ENCODE data around the gene VTI1A. TPM values are rescaled to one million over a fixed set of nuclear protein-coding genes. Genes with fewer than 3 reads are reported as not detected.

VTI1A gene
- total RNA-seq, 1 donor from 2014 or later, result 29.7 TPM

DNA sequence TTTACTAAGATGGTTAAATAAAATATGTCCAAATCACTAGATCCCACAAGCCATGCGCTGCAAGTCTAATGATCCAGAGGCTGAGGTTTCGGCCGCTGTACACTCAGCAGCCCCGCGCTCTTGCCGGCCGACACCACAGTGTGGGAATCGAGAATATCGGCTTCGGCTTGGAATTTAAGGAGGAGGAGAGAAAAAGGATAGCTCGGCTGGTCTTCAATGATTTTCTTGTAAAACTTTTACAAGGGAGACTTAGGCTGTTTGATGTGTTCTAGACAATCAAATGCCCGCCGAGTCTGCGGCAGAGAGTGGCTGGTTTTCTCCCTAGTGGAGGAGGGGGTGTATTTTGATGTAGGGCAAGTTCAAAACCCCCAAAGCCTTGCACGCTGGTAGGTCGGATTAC lies 384.8 kb downstream of the VTI1A start:
- Histone ChIP-seq H3K36me3 (no peaks in the 10 kb centered on the region), H3K9me3 (no peaks in the 10 kb centered on the region), H3K4me1 (no peaks in the 10 kb centered on the region), H3K27ac (no peak overlapping the region), H3K4me3 (no peak overlapping the region), H3K27me3 (no peaks in the 10 kb centered on the region)
- DNase-seq, result no peak
- no peak for ATAC-seq
- TF ChIP-seq, protein P1, sequence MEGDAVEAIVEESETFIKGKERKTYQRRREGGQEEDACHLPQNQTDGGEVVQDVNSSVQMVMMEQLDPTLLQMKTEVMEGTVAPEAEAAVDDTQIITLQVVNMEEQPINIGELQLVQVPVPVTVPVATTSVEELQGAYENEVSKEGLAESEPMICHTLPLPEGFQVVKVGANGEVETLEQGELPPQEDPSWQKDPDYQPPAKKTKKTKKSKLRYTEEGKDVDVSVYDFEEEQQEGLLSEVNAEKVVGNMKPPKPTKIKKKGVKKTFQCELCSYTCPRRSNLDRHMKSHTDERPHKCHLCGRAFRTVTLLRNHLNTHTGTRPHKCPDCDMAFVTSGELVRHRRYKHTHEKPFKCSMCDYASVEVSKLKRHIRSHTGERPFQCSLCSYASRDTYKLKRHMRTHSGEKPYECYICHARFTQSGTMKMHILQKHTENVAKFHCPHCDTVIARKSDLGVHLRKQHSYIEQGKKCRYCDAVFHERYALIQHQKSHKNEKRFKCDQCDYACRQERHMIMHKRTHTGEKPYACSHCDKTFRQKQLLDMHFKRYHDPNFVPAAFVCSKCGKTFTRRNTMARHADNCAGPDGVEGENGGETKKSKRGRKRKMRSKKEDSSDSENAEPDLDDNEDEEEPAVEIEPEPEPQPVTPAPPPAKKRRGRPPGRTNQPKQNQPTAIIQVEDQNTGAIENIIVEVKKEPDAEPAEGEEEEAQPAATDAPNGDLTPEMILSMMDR (IDR thresholded peaks at IDR 0.05), result no peak
- intact Hi-C loops (cut with DNase I), result no loop called here

DNA sequence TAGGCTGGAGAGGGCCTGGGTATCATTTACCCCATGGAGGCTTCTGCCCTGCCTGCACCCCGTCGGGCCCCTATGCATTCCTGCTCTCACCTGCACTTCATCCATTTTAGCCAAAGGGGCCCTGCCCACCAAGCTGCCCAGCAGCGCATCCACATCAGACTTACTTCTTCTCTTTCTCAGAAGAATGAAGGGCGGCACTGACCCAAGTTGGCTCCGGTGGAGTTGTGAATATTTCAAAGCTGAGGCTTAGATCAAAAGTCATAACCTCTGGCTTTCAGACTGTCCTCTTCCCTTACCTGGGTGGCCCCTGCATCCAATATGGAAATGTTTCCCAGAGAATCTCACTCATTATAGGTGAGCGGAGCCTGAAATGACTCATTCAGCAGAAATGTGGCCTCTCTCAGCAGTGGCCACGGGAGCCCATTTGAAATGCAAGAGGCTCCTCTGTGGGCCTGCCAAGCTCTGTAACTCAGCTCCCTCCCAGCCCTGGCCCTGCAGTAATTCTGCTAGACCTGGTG lies 385.4 kb downstream of the VTI1A start:
- no peaks in the 10 kb centered on the region for H3K36me3 ChIP-seq
- H3K4me3 ChIP-seq, result no peak overlapping the region
- H3K27ac ChIP-seq, result no peak overlapping the region
- TF ChIP-seq, protein P1 (IDR thresholded peaks at IDR 0.05), result no peak
- H3K27me3 ChIP-seq, result no peaks in the 10 kb centered on the region
- ATAC-seq (no peak), DNase-seq (no peak)
- intact Hi-C loops (cut with DNase I), result no loop called here
- no peaks in the 10 kb centered on the region for H3K9me3 ChIP-seq
- H3K4me1 ChIP-seq, result no peaks in the 10 kb centered on the region

DNA sequence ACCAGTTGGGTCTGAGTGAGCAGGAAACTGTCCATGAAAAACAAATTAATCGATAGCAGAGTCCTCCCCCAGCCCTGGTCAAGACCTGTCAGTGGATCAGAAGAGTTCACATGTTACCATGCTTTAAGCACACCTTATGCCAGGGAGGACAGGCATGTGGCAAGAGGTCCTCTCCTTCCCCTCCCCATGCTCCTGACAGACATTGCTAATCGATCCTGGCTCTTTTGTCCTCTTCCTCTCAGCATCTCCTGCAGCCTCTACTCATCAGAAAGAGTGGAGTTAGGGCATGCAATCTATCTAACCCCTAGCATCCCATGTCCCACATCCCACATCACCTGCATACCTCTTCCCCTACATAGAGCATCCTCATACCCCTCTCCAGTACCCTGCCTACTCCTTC lies 385.9 kb downstream of the VTI1A start:
- no peak overlapping the region for H3K4me3 ChIP-seq
- ATAC-seq, result no peak
- DNase-seq, result no peak
- H3K36me3 ChIP-seq, result no peaks in the 10 kb centered on the region
- H3K27ac ChIP-seq, result no peak overlapping the region
- no peaks in the 10 kb centered on the region for H3K9me3 ChIP-seq
- no peaks in the 10 kb centered on the region for H3K4me1 ChIP-seq
- TF ChIP-seq, protein P1 (IDR thresholded peaks at IDR 0.05), result no peak
- H3K27me3 ChIP-seq, result no peaks in the 10 kb centered on the region
- intact Hi-C loops (cut with DNase I), result no loop called here

GRCh38 chr10:112834751-112835181 lies 387.8 kb downstream of the VTI1A start:
- Histone ChIP-seq H3K4me1 (no peaks in the 10 kb centered on the region), H3K4me3 (no peak overlapping the region), H3K27me3 (no peaks in the 10 kb centered on the region), H3K27ac (no peak overlapping the region), H3K36me3 (no peaks in the 10 kb centered on the region), H3K9me3 (no peaks in the 10 kb centered on the region)
- TF ChIP-seq, protein P1 (IDR thresholded peaks at IDR 0.05), result no peak
- intact Hi-C loops (cut with DNase I), result no loop called here
- ATAC-seq (peak; percentile 70), DNase-seq (peak; percentile 79)

DNA sequence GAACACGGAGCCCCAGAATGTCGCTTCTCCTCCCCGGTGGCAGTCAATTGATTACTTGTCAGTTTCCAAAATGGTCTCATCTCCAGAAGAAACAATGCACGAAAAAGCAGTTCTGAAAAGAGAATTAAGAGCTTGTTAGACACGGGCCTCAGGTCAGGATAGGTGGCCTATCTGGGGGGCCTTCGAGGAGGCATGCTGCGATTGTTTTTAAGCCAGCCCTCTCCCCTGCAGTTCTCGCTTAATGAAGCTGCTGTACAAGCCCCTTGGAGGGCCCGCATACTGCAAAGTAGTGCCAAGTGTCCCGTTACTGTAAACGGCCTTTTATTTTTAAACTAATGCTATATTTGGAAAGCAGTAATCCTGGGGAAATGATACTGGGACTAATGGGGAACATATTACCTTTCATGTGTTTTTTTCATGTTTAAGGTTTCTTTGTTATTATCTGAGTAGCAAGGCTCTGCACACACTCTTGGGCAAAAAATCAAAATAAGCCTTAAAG lies 388.3 kb downstream of the VTI1A start:
- DNase-seq (no peak), ATAC-seq (no peak)
- TF ChIP-seq, protein P1 (IDR thresholded peaks at IDR 0.05), result no peak
- intact Hi-C loops (cut with DNase I), result no loop called here
- Histone ChIP-seq H3K4me1 (no peaks in the 10 kb centered on the region), H3K4me3 (no peak overlapping the region), H3K36me3 (no peaks in the 10 kb centered on the region), H3K27ac (no peak overlapping the region), H3K27me3 (no peaks in the 10 kb centered on the region), H3K9me3 (no peaks in the 10 kb centered on the region)

All from upper lobe of right lung (tissue), 1 donor.